Right ventricle myocardium inferior (tissue), 1 donor: ENCODE results near the gene RABL6. TPM values are rescaled to one million over a fixed set of nuclear protein-coding genes. Genes with fewer than 3 reads are reported as not detected.

Source experiments
- ATAC-seq: fragments of 200-7000 bp; cut with Tn5 transposase; one replicate; pipeline ENCODE4 v1.9.1; 2020; ENCODE audit warnings: mild to moderate bottlenecking, moderate library complexity
- DNase-seq: peaks from one replicate; pipeline ENCODE4 v3.0.0; 2021; ENCODE audit errors: missing footprints
- intact Hi-C: fragments of 100-400 bp; cut with DNase I; formaldehyde crosslinking; loops from one replicate; pipeline ENCODE4 v1.11.0; 2022
- total RNA-seq: library from RNA; stranded (reverse); fragmentation: NEBNext Ultra II Directional; extraction: Animal tissue kit (Norgen Biotek cat#: 25700); gene quantifications from one replicate; pipeline ENCODE4 v1.2.1, GENCODE V29; 2021
- donor health status: DM: no; HTN: yes; CAD: no; lungs with severe emphysema.

RABL6 gene
- total RNA-seq, 1 donor from 2014 or later: 69.5 TPM

DNA sequence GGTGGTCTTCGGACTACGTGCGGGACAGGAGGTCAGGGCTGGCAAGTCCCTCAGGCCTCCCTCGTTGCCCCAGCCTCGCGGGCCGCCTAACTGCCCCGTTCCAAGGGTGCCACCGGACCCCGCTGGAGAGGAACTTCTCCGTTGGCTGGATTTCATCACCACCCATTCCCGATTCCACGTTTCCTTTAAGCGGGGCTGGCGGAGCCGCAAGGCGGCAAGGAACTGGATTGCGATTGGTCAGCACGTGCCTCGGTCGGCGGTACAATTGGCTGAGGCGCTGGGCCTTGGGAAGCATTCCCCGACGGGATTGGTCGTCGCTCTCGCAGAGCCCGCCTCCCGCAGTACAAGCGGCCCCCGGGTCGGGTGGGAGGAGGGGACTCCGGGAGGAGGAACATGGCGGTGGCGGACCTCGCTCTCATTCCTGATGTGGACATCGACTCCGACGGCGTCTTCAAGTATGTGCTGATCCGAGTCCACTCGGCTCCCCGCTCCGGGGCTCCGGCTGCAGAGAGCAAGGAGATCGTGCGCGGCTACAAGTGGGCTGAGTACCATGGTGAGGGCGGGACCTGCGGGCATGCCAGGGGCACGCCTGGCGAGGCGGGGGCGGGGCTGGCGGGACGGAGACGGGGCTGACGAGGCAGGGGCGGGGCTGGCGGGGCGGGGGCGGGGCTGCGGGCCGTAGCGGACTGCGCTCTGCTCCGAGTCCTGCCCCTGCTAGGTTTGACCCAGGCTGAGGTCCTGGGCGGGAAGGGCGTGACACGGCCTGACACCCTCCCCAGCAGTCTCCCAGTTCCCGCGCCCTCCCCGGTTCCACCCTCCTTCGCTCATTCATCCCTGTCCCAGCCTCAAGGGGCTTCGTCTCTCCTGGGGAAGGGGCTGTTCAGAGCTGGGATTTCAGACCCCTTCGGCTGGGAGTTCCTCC lies 41.6 kb downstream of the RABL6 start, which contains the start of gene PHPT1:
Gene PHPT1, plus strand, starts transcription at position 372 of the 922 bp plus-strand sequence. Its CDS starts 22 bp downstream, at position 394.
- ATAC-seq (peak; percentile 87), DNase-seq (peak; percentile 99)
- intact Hi-C loops: loop anchor here (1.0 to 5.0 kb wide), 4 partner anchors 53 to 128 kb away; partner anchors contain the start of genes FBXW5, PTGDS and TMEM141

DNA sequence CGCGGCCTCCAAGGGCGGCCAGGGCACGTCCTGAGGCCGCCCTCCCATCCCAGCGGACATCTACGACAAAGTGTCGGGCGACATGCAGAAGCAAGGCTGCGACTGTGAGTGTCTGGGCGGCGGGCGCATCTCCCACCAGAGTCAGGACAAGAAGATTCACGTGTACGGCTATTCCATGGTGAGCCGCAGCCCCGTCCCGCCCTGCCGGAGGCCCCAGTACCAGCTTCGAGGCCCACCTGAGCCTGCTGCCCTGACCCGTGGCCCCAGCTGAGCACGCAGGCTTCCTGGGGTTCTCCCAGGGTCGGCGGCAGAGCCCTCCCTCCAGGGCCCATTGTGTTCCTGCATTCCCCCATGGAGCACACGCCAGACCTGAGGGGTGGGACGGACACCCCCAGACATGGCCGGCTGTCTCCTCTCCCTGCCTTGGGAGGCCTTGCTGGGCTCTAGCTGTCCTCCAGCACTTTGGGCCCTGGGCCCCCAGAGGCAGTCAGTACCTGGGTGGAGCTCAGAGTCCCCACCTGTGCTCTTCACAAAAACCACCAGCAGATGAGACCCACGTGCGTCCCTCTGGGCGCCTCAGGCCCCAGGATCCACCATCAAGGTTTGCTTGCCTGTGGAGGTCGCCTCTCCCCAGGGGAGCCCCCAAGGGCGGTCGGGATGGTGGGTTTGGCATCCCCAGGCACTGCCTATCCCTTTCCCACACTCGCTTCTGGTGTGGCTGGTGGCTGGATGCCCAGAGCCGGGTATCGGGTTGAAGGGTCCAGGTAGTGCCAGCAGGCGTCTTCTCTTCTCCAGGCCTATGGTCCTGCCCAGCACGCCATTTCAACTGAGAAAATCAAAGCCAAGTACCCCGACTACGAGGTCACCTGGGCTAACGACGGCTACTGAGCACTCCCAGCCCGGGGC lies 42.5 kb downstream of the RABL6 start:
- DNase-seq: no peak
- intact Hi-C loops: loop anchor here (1.0 to 5.0 kb wide), 4 partner anchors 52 to 127 kb away; partner anchors contain the start of genes FBXW5, PTGDS and TMEM141
- ATAC-seq: no peak

DNA sequence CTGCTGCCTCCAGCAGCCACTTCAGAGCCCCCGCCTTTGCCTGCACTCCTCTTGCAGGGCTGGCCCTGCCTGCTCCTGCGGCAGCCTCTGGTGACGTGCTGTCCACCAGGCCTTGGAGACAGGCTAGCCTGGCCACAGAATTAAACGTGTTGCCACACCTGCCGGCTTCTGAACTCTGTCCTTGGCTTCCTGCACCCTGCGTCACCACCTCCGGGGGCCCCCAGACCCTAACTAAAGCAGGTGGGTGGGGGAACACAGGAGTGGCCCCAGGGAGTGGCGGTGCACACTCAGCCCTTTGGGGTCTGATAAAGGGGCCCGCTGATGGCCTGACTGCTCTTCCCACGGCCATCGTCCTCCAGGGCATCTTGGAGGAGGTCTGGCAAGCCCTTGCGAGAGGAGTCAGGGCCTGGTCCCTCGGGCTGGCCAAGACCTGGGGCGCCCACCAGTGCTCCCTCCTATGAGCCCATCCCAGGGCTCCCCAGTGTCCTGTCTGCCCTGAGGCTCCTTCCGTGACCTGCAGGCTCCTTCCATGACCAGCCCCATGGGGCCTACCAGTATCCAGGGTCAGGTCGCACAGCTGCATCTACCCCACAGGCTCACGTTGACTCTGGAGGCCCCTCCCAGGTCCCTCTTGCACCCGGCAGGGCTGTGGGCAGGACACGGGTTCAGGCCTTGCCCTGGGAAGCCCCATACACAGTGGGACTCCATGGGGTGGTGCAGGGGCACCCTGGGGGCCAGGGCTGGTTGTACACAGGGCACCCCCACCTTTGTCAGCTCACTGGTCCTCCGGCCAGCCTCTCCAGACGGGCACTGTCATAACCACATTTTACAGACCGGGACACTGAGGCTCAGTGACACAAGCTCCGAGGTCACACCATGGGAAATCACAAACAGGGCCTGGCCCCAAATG lies 43.4 kb downstream of the RABL6 start:
- no peak for DNase-seq
- no peak for ATAC-seq
- intact Hi-C loops: no loop called here

- intact Hi-C loops: no loop called here
- ATAC-seq (no peak), DNase-seq (no peak)
Measured at GRCh38 chr9:136851941-136852663, 44.4 kb downstream of the RABL6 start, which contains the start of gene MAMDC4. Gene MAMDC4 (plus strand): TSS chr9:136852346. CDS start chr9:136852417, 71 bp downstream.

DNA sequence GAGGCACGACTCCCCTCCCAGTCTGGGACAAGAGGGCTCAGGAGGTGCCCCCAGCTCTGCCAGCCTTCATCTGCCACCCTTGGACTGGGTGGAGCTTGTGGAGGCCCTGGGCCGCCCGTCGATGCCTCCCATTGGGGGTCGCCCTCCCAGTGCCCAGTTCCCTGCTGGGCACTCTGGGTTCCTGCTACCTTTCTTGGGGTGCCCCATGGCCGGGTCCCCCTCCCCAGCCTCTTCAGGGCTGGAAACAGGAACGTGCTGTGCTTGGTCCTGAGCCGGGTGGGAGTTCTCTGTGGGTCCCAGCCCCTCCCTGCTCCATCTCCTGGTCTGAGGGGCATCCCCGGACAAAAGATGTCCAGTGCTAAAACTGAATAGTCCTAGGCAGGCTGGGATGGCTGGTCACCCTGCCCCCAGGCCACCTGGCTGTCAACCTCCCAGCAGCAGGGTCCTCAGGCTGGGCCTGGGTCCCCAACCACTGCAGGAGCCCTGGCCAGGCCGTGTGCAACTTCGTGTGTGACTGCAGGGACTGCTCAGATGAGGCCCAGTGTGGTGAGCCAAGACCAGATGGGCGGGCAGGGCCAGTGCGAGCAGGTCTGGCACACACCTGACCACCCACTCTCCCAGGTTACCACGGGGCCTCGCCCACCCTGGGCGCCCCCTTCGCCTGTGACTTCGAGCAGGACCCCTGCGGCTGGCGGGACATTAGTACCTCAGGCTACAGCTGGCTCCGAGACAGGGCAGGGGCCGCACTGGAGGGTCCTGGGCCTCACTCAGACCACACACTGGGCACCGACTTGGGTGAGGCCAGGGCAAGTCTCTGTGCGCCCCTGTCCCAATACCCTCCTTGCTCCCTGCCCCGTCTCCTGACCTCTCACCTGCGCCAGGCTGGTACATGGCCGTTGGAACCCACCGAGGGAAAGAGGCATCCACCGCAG lies 45.2 kb downstream of the RABL6 start:
- DNase-seq: no peak
- intact Hi-C loops: no loop called here
- ATAC-seq: no peak

DNA sequence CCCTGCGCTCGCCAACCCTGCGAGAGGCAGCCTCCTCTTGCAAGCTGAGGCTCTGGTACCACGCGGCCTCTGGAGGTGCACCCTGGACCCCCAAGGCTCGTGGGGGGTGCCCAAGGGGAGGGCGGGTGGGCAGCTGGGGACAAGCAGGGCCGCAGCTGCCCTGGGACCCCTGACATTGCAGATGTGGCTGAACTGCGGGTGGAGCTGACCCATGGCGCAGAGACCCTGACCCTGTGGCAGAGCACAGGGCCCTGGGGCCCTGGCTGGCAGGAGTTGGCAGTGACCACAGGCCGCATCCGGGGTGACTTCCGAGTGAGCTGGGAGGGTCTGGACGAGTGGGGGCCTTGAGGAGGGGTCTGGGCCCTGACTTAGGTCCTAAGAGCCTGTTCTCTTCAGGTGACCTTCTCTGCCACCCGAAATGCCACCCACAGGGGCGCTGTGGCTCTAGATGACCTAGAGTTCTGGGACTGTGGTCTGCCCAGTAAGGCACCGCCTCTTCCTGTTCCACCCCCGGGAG lies 45.9 kb downstream of the RABL6 start:
- intact Hi-C loops: no loop called here
- no peak for ATAC-seq
- DNase-seq: no peak

DNA sequence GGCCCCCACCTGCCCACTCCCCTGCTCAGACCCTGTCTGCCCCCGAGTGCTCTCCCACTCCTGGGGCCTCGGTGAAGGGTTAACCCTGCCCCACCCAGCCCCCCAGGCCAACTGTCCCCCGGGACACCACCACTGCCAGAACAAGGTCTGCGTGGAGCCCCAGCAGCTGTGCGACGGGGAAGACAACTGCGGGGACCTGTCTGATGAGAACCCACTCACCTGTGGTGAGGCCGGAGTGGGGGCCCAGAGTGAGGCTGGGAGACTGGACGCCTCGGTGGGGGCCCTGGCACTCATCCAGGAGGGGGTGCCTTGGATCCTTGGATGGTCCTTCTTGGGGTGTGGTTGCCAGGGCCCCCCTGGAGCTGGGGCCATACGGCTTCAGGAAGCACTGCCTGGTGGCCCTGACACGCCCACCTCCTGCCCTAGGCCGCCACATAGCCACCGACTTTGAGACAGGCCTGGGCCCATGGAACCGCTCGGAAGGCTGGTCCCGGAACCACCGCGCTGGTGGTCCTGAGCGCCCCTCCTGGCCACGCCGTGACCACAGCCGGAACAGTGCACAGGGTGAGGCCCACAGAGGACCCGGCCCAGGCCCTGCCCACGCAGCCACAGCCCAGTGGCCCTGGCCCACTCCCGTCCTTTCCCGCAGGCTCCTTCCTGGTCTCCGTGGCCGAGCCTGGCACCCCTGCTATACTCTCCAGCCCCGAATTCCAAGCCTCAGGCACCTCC lies 46.5 kb downstream of the RABL6 start:
- intact Hi-C loops: no loop called here
- no peak for ATAC-seq
- no peak for DNase-seq

- intact Hi-C loops: no loop called here
- DNase-seq: no peak
Measured at GRCh38 chr9:136854842-136855460, 47.2 kb downstream of the RABL6 start.

GRCh38 chr9:136855461-136856078 lies 47.8 kb downstream of the RABL6 start:
- no peak for ATAC-seq
- no peak for DNase-seq
- intact Hi-C loops: no loop called here

More at GRCh38 chr9:136854842-136855460, 47.2 kb downstream of the RABL6 start:
- ATAC-seq: no peak

GRCh38 chr9:136856079-136856476 lies 48.3 kb downstream of the RABL6 start:
- intact Hi-C loops: no loop called here

DNA sequence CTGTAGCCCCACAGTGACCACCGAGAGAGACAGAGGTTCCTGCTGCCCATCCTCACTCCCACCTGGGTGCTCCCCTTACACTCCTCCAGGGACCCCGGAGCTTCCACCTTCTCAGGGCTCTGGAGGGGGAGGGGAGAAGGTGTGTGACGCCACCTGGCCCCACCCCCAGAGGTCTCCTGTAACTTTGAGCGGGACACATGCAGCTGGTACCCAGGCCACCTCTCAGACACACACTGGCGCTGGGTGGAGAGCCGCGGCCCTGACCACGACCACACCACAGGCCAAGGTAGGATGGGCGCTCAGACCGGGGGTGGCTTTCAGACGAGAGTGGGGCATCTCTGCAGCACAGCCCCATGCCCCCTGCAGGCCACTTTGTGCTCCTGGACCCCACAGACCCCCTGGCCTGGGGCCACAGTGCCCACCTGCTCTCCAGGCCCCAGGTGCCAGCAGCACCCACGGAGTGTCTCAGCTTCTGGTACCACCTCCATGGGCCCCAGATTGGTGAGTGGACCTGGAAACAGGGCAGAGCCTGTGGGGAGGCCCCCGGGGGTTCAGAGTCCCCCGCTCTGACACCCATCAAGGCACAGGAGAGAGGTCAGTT lies 48.9 kb downstream of the RABL6 start:
- ATAC-seq (no peak), DNase-seq (no peak)
- intact Hi-C loops: no loop called here

More at GRCh38 chr9:136856079-136856476, 48.3 kb downstream of the RABL6 start:
- ATAC-seq (no peak), DNase-seq (no peak)

DNA sequence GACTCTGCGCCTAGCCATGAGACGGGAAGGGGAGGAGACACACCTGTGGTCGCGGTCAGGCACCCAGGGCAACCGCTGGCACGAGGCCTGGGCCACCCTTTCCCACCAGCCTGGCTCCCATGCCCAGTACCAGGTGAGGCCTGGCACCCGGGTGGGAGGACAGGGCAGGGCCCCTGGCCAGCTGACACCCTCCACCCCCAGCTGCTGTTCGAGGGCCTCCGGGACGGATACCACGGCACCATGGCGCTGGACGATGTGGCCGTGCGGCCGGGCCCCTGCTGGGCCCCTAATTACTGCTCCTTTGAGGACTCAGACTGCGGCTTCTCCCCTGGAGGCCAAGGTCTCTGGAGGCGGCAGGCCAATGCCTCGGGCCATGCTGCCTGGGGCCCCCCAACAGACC lies 49.4 kb downstream of the RABL6 start:
- ATAC-seq: no peak
- intact Hi-C loops: no loop called here
- no peak for DNase-seq

DNA sequence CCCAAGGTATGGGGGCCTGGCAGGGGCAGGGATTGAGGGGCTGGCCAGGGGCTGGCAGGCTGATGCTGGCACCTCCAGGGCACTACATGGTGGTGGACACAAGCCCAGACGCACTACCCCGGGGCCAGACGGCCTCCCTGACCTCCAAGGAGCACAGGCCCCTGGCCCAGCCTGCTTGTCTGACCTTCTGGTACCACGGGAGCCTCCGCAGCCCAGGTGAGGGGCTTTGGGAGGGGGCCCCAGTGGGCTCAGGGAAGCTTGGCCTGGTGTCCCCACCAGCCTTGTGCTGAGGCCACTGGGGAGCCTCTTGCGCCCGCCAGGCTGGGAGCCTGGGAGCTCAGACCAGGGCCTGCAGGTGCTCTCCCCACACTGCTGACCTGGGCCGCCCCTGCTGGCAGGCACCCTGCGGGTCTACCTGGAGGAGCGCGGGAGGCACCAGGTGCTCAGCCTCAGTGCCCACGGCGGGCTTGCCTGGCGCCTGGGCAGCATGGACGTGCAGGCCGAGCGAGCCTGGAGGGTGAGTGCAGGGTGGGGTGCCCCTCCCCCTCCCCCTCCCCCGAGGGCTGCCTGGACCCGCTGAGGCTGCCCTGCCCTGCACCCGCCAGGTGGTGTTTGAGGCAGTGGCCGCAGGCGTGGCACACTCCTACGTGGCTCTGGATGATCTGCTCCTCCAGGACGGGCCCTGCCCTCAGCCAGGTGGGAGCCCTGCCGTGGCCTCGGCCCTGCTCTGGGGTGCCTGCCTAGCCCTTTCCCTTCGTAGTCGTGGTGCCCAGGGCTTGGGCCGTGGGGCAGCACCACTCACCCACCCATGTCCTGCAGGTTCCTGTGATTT lies 50.0 kb downstream of the RABL6 start:
- intact Hi-C loops: no loop called here
- DNase-seq (no peak), ATAC-seq (no peak)

DNA sequence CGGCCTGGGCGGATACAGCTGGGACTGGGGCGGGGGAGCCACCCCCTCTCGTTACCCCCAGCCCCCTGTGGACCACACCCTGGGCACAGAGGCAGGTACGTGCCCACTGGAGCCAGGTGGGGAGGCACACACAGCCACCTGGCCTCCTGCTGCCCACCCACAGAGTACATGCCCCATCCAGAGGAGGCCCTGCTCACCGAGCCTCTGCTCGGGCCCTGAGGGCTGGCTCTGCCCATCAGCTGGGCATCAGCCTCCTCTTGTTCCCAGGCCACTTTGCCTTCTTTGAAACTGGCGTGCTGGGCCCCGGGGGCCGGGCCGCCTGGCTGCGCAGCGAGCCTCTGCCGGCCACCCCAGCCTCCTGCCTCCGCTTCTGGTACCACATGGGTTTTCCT lies 50.7 kb downstream of the RABL6 start:
- intact Hi-C loops: no loop called here
- no peak for ATAC-seq
- DNase-seq: no peak
